Measurements from ENCODE around the gene PCNX2.

Gene PCNX2

DNA sequence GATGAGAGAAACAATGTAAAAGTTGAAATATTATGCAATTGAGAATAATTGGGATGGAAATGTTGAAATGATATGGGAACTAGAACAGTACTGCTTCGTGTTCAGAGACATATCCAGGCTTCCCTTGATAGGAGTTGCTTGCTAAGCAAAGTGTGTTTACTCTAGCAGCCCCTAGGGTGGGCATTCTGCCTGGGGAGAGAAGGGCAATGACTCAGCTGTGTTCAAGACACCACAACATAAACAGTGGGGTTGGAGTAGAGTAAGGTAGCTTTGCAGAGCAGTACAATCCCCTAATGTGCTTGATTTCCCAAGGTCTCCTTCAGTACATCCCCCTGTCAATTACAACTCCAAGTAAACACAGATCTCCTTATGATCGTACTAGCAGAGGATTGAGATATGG lies 4.8 kb upstream of the PCNX2 start (continued):
- TF ChIP-seq, protein P1, sequence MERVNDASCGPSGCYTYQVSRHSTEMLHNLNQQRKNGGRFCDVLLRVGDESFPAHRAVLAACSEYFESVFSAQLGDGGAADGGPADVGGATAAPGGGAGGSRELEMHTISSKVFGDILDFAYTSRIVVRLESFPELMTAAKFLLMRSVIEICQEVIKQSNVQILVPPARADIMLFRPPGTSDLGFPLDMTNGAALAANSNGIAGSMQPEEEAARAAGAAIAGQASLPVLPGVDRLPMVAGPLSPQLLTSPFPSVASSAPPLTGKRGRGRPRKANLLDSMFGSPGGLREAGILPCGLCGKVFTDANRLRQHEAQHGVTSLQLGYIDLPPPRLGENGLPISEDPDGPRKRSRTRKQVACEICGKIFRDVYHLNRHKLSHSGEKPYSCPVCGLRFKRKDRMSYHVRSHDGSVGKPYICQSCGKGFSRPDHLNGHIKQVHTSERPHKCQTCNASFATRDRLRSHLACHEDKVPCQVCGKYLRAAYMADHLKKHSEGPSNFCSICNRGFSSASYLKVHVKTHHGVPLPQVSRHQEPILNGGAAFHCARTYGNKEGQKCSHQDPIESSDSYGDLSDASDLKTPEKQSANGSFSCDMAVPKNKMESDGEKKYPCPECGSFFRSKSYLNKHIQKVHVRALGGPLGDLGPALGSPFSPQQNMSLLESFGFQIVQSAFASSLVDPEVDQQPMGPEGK (CRISPR knock-in tag; IDR thresholded peaks at IDR 0.05; ENCODE audit: borderline replicate concordance), result no peak
- TF ChIP-seq, protein P2, sequence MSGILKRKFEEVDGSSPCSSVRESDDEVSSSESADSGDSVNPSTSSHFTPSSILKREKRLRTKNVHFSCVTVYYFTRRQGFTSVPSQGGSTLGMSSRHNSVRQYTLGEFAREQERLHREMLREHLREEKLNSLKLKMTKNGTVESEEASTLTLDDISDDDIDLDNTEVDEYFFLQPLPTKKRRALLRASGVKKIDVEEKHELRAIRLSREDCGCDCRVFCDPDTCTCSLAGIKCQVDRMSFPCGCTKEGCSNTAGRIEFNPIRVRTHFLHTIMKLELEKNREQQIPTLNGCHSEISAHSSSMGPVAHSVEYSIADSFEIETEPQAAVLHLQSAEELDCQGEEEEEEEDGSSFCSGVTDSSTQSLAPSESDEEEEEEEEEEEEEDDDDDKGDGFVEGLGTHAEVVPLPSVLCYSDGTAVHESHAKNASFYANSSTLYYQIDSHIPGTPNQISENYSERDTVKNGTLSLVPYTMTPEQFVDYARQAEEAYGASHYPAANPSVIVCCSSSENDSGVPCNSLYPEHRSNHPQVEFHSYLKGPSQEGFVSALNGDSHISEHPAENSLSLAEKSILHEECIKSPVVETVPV (CRISPR knock-in tag; IDR thresholded peaks at IDR 0.05), result no peak
- no peak for TF ChIP-seq TCF4 (CRISPR knock-in tag; IDR thresholded peaks at IDR 0.05; ENCODE audit: borderline replicate concordance)
- no peak for TF ChIP-seq ZNF565 (CRISPR knock-in tag; conservative IDR thresholded peaks at IDR 0.05; ENCODE audit: low read depth)
- TF ChIP-seq OSR1 (CRISPR knock-in tag; IDR thresholded peaks at IDR 0.05), result no peak
- no peak for TF ChIP-seq ESRRG (CRISPR knock-in tag; IDR thresholded peaks at IDR 0.05)

DNA sequence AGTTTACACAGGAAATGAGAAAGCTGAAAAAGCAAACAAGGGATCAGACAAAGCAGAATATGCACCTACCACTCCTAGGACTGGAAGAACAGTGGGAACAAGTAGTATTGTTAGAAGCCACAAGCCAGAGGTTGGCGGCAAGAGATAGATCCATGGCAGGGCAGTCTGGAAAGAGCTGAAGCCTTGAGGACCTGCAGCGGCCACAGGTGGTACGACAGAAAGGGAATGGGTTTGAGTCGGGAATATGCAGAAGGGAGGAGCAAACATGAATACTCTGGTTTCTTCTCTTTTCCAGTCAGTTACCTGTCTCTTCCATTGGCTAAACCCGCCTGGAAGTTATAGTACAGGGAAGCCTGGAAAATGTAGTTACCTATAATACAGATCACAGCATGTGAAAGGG lies 3.9 kb upstream of the PCNX2 start:
- TF ChIP-seq ESRRG (CRISPR knock-in tag; IDR thresholded peaks at IDR 0.05) (no peak), TOX (CRISPR knock-in tag; IDR thresholded peaks at IDR 0.05; ENCODE audit: borderline replicate concordance) (no peak), RARB (CRISPR knock-in tag; IDR thresholded peaks at IDR 0.05) (no peak), TCF4 (CRISPR knock-in tag; IDR thresholded peaks at IDR 0.05; ENCODE audit: borderline replicate concordance) (no peak), ISL1 (CRISPR knock-in tag; IDR thresholded peaks at IDR 0.05) (no peak), ARNTL (CRISPR knock-in tag; IDR thresholded peaks at IDR 0.05; ENCODE audit: borderline replicate concordance, low read depth) (no peak), BACH2 (CRISPR knock-in tag; IDR thresholded peaks at IDR 0.05; ENCODE audit: borderline replicate concordance) (no peak), ZFP3 (CRISPR knock-in tag; IDR thresholded peaks at IDR 0.05) (no peak), ZFP30 (CRISPR knock-in tag; IDR thresholded peaks at IDR 0.05) (no peak), SNAI2 (CRISPR knock-in tag; IDR thresholded peaks at IDR 0.05) (no peak)
- no peak for ATAC-seq

DNA sequence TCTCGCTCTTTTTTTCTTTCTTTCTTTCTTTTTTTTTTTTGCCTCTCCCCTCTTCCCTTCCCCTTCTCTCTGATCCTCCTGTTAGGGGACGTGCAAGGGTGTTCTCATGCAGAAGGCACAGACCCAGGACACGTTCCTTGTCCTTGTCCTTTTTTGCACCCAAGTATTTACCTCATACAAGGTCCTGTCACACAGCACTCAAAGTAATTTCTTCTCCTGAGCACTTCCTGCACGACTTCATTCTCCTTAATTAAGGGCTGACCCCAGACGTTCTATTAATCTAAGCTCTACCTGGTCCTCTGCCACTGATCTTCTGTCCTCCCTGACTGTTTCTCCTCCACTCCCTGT lies 424 bp upstream of the PCNX2 start:
- no peak for ATAC-seq
- TF ChIP-seq, protein P1 (CRISPR knock-in tag; IDR thresholded peaks at IDR 0.05; ENCODE audit: borderline replicate concordance), result no peak
- no peak for TF ChIP-seq RARB (CRISPR knock-in tag; IDR thresholded peaks at IDR 0.05)
- no peak for TF ChIP-seq ARNTL (CRISPR knock-in tag; IDR thresholded peaks at IDR 0.05; ENCODE audit: borderline replicate concordance, low read depth)
- TF ChIP-seq ISL1 (CRISPR knock-in tag; IDR thresholded peaks at IDR 0.05), result no peak
- TF ChIP-seq, protein P3, sequence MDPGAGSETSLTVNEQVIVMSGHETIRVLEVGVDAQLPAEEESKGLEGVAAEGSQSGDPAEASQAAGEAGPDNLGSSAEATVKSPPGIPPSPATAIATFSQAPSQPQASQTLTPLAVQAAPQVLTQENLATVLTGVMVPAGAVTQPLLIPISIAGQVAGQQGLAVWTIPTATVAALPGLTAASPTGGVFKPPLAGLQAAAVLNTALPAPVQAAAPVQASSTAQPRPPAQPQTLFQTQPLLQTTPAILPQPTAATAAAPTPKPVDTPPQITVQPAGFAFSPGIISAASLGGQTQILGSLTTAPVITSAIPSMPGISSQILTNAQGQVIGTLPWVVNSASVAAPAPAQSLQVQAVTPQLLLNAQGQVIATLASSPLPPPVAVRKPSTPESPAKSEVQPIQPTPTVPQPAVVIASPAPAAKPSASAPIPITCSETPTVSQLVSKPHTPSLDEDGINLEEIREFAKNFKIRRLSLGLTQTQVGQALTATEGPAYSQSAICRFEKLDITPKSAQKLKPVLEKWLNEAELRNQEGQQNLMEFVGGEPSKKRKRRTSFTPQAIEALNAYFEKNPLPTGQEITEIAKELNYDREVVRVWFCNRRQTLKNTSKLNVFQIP (CRISPR knock-in tag; IDR thresholded peaks at IDR 0.05; ENCODE audit: borderline replicate concordance, low read depth), result no peak
- TF ChIP-seq, protein P4, sequence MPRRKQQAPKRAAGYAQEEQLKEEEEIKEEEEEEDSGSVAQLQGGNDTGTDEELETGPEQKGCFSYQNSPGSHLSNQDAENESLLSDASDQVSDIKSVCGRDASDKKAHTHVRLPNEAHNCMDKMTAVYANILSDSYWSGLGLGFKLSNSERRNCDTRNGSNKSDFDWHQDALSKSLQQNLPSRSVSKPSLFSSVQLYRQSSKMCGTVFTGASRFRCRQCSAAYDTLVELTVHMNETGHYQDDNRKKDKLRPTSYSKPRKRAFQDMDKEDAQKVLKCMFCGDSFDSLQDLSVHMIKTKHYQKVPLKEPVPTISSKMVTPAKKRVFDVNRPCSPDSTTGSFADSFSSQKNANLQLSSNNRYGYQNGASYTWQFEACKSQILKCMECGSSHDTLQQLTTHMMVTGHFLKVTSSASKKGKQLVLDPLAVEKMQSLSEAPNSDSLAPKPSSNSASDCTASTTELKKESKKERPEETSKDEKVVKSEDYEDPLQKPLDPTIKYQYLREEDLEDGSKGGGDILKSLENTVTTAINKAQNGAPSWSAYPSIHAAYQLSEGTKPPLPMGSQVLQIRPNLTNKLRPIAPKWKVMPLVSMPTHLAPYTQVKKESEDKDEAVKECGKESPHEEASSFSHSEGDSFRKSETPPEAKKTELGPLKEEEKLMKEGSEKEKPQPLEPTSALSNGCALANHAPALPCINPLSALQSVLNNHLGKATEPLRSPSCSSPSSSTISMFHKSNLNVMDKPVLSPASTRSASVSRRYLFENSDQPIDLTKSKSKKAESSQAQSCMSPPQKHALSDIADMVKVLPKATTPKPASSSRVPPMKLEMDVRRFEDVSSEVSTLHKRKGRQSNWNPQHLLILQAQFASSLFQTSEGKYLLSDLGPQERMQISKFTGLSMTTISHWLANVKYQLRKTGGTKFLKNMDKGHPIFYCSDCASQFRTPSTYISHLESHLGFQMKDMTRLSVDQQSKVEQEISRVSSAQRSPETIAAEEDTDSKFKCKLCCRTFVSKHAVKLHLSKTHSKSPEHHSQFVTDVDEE (CRISPR knock-in tag; IDR thresholded peaks at IDR 0.05), result no peak
- no peak for TF ChIP-seq SNAI2 (CRISPR knock-in tag; IDR thresholded peaks at IDR 0.05)
- no peak for TF ChIP-seq GLIS3 (CRISPR knock-in tag; IDR thresholded peaks at IDR 0.05)
- no peak for TF ChIP-seq ZFP30 (CRISPR knock-in tag; IDR thresholded peaks at IDR 0.05)

DNA sequence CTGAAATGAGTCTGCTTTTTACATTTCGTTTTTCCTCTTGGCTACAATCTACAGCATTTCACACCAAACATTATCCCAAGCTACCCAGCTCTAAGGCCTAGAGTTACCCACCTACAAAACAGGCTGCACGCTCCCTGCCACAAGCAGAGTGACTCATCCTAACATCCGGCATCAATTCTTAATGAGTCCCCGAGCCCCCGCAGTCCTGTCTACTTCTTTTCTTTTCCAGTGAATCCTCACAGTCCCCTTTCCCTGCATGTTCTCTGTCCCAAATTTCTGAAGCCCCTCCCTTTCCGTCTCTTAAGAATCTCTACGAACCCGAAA lies 650 bp downstream of the PCNX2 start:
- ATAC-seq, result peak; percentile 82
- TF ChIP-seq RARB (CRISPR knock-in tag; IDR thresholded peaks at IDR 0.05) (no peak), OSR1 (CRISPR knock-in tag; IDR thresholded peaks at IDR 0.05) (no peak), SNAI2 (CRISPR knock-in tag; IDR thresholded peaks at IDR 0.05) (no peak), PPARA (CRISPR knock-in tag; IDR thresholded peaks at IDR 0.05; ENCODE audit: borderline replicate concordance) (no peak), TOX (CRISPR knock-in tag; IDR thresholded peaks at IDR 0.05; ENCODE audit: borderline replicate concordance) (no peak), CSDC2 (CRISPR knock-in tag; IDR thresholded peaks at IDR 0.05) (no peak), GLIS3 (CRISPR knock-in tag; IDR thresholded peaks at IDR 0.05) (no peak), BACH2 (CRISPR knock-in tag; IDR thresholded peaks at IDR 0.05; ENCODE audit: borderline replicate concordance) (no peak)
- TF ChIP-seq, protein P5, sequence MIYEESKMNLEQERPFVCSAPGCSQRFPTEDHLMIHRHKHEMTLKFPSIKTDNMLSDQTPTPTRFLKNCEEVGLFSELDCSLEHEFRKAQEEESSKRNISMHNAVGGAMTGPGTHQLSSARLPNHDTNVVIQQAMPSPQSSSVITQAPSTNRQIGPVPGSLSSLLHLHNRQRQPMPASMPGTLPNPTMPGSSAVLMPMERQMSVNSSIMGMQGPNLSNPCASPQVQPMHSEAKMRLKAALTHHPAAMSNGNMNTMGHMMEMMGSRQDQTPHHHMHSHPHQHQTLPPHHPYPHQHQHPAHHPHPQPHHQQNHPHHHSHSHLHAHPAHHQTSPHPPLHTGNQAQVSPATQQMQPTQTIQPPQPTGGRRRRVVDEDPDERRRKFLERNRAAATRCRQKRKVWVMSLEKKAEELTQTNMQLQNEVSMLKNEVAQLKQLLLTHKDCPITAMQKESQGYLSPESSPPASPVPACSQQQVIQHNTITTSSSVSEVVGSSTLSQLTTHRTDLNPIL (CRISPR knock-in tag; IDR thresholded peaks at IDR 0.05; ENCODE audit: low read depth), result no peak
- TF ChIP-seq, protein P4 (CRISPR knock-in tag; IDR thresholded peaks at IDR 0.05), result no peak
